Astrocyte (in vitro differentiated cells and primary cell): Measurements from ENCODE around the gene APBB2. TPM values are rescaled to one million over a fixed set of nuclear protein-coding genes. Genes with fewer than 3 reads are reported as not detected.

ENCODE experiments used
- DNase-seq: peaks from one replicate; pipeline ENCODE4 v3.0.0-alpha.2; 2010; ENCODE audit warnings: low read depth
- FAIRE-seq: peaks from 2 replicates; lab custom pipeline; 2011; peaks lifted over from hg19 to GRCh38; lab: Jason Lieb, UNC
- H2AFZ ChIP-seq: 2 replicates; pipeline ENCODE4 v1.6.0; 2012; ENCODE audit warnings: low read depth, low read length, inconsistent platforms
- H3K27ac ChIP-seq: 2 replicates; pipeline ENCODE4 v1.5.1; 2011; ENCODE audit warnings: low read depth, low read length, inconsistent platforms
- H3K27me3 ChIP-seq: 2 replicates; pipeline ENCODE4 v1.6.0; 2011; ENCODE audit warnings: low read length, inconsistent platforms; ENCODE audit not compliant: insufficient read depth
- H3K36me3 ChIP-seq: 2 replicates; pipeline ENCODE4 v1.5.1; 2011; ENCODE audit warnings: low read length, inconsistent platforms; ENCODE audit not compliant: insufficient read depth
- H3K4me1 ChIP-seq: 2 replicates; pipeline ENCODE4 v1.5.1; 2011; ENCODE audit warnings: low read length, inconsistent platforms; ENCODE audit not compliant: insufficient read depth
- H3K4me2 ChIP-seq: 2 replicates; pipeline ENCODE4 v1.6.0; 2012; ENCODE audit warnings: low read length, inconsistent platforms
- H3K4me3 ChIP-seq: 2 replicates; pipeline ENCODE4 v1.5.1; 2011; ENCODE audit warnings: low read depth, mild to moderate bottlenecking, low read length, inconsistent platforms; ENCODE audit not compliant: insufficient read depth
- H3K79me2 ChIP-seq: 2 replicates; pipeline ENCODE4 v1.6.0; 2012; ENCODE audit warnings: mild to moderate bottlenecking, low read length, inconsistent platforms; ENCODE audit not compliant: insufficient read depth
- H3K9ac ChIP-seq: 2 replicates; pipeline ENCODE4 v1.6.0; 2012; ENCODE audit warnings: mild to moderate bottlenecking, low read length, inconsistent platforms
- H3K9me3 ChIP-seq: 2 replicates; pipeline ENCODE4 v1.5.1; 2012; ENCODE audit warnings: low read depth, mild to moderate bottlenecking, low read length, inconsistent platforms; ENCODE audit not compliant: insufficient read depth
- H4K20me1 ChIP-seq: 2 replicates; pipeline ENCODE4 v1.6.0; 2012; ENCODE audit warnings: low read length, inconsistent platforms; ENCODE audit not compliant: insufficient read depth
- H3K27ac Mint-ChIP-seq: one replicate; pipeline ENCODE4 v1.8.0; 2021; ENCODE audit warnings: mild to moderate bottlenecking, mixed read lengths; ENCODE audit not compliant: unreplicated experiment
- H3K27me3 Mint-ChIP-seq: one replicate; pipeline ENCODE4 v1.8.0; 2021; ENCODE audit warnings: low read depth, mixed read lengths; ENCODE audit not compliant: unreplicated experiment
- H3K36me3 Mint-ChIP-seq: one replicate; pipeline ENCODE4 v1.8.0; 2021; ENCODE audit warnings: low read depth, mixed read lengths; ENCODE audit not compliant: unreplicated experiment
- H3K4me1 Mint-ChIP-seq: one replicate; pipeline ENCODE4 v1.8.0; 2021; ENCODE audit warnings: low read depth, mixed read lengths; ENCODE audit not compliant: unreplicated experiment
- H3K4me3 Mint-ChIP-seq: one replicate; pipeline ENCODE4 v1.8.0; 2021; ENCODE audit warnings: mild to moderate bottlenecking, moderate library complexity, mixed read lengths; ENCODE audit not compliant: unreplicated experiment
- H3K9me3 Mint-ChIP-seq: one replicate; pipeline ENCODE4 v1.8.0; 2021; ENCODE audit warnings: mild to moderate bottlenecking, mixed read lengths; ENCODE audit not compliant: unreplicated experiment
- CTCF ChIP-seq: IDR thresholded peaks from 2 replicates; pipeline ENCODE4 v1.5.1; 2011; ENCODE audit warnings: low read depth, mild to moderate bottlenecking, inconsistent platforms, low read length, moderate library complexity; ENCODE audit not compliant: insufficient read depth
- EZH2 ChIP-seq: IDR thresholded peaks from 2 replicates; pipeline ENCODE4 v1.6.1; 2012; ENCODE audit warnings: mild to moderate bottlenecking, low read length, inconsistent platforms; ENCODE audit not compliant: insufficient read depth
- total RNA-seq: library from RNA; stranded (reverse); gene quantifications from 2 replicates; pipeline ENCODE4 v1.2.1, GENCODE V29; 2021

The APBB2 gene
- total RNA-seq, 1 donor from 2014 or later: 173 TPM

DNA sequence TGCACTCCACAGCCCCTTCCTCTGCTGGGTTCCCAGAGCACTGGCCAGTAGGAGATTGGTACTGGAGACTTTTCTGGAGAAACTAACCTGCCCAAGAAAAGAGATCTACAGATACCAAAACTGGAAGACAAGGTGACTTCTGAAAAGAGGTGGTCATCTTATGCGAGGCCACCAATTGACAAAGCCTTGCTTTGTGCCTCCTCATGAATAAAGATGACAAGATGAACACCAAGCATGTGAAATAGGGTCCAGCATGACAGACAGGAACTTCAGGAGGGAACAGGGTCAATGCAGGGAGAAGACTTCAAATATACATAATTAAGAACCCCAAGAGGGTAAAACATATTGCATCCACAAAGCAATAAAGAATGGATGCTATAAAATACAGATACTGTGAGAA is 137.9 kb downstream of the APBB2 start:
- H3K36me3 Mint-ChIP-seq: peaks cover 14% of the 10 kb centered on the region
- FAIRE-seq (no peak), DNase-seq (no peak)
- H3K9me3 Mint-ChIP-seq: peaks cover 2% of the 10 kb centered on the region
- H3K27ac Mint-ChIP-seq: no peak overlapping the region
- H3K4me3 ChIP-seq: no peak overlapping the region
- H3K4me2 ChIP-seq: no peak overlapping the region
- no peaks in the 10 kb centered on the region for H3K27me3 ChIP-seq
- H2AFZ ChIP-seq: no peak overlapping the region
- H3K79me2 ChIP-seq: peaks cover 42% of the 10 kb centered on the region
- no peaks in the 10 kb centered on the region for H3K36me3 ChIP-seq
- no peak overlapping the region for H3K4me3 Mint-ChIP-seq
- peaks cover 52% of the 10 kb centered on the region for H3K4me1 Mint-ChIP-seq
- no peaks in the 10 kb centered on the region for H3K27me3 Mint-ChIP-seq
- TF ChIP-seq EZH2 (no peak), CTCF (no peak)
- H3K9me3 ChIP-seq: no peaks in the 10 kb centered on the region
- no peaks in the 10 kb centered on the region for H3K4me1 ChIP-seq
- H4K20me1 ChIP-seq: peaks cover 59% of the 10 kb centered on the region
- H3K9ac ChIP-seq: no peak overlapping the region
- H3K27ac ChIP-seq: no peak overlapping the region

- H3K4me1 Mint-ChIP-seq: peaks cover 60% of the 10 kb centered on the region
- no peak overlapping the region for H3K4me3 Mint-ChIP-seq
Observed at GRCh38 chr4:41074215-41074614, 140.1 kb downstream of the APBB2 start.

More at GRCh38 chr4:41074215-41074614, 140.1 kb downstream of the APBB2 start:
- TF ChIP-seq EZH2 (no peak), CTCF (no peak)
- Histone ChIP-seq H3K9me3 (no peaks in the 10 kb centered on the region), H3K4me2 (no peak overlapping the region), H2AFZ (no peak overlapping the region), H3K79me2 (peaks cover 39% of the 10 kb centered on the region), H3K27me3 (no peaks in the 10 kb centered on the region), H3K4me1 (no peaks in the 10 kb centered on the region), H3K27ac (no peak overlapping the region), H4K20me1 (peaks cover 60% of the 10 kb centered on the region), H3K9ac (no peak overlapping the region), H3K4me3 (no peak overlapping the region), H3K36me3 (no peaks in the 10 kb centered on the region)
- no peak for FAIRE-seq
- H3K36me3 Mint-ChIP-seq: peaks cover 14% of the 10 kb centered on the region
- H3K9me3 Mint-ChIP-seq: peaks cover 2% of the 10 kb centered on the region
- no peak overlapping the region for H3K27ac Mint-ChIP-seq
- no peaks in the 10 kb centered on the region for H3K27me3 Mint-ChIP-seq
- no peak for DNase-seq
